Left renal pelvis (tissue), 4 donors: ENCODE measurements around the gene FSD1. TPM values are rescaled to one million over a fixed set of nuclear protein-coding genes. Genes with fewer than 3 reads are reported as not detected.

Experiments used
- polyA plus RNA-seq, 4 donors: library from polyadenylated mRNA; unstranded; fragments of 120-200 nt; gene quantifications; one replicate each; pipeline ENCODE4 v1.2.1, GENCODE V29; 2013; ENCODE audit not compliant: insufficient read length in 4 of 4

The FSD1 gene
- polyA plus RNA-seq, 4 donors, result 2.8 to 8.8 (median 5.4) TPM

Other genes starting within 250 kb of the FSD1 start
- 10 to 100 TPM in 1 of 4 donors, 1 to 10 TPM in 3; 7.3 to 14.7 (median 8.5) TPM for gene ZBTB7A, start 237.7 kb upstream of the FSD1 start, polyA plus RNA-seq
- 100 to 1,000 TPM in 2 of 4 donors, 10 to 100 TPM in 2; 92.8 to 140 (median 98.7) TPM for gene MAP2K2, start 180.5 kb upstream of the FSD1 start, polyA plus RNA-seq
- gene CREB3L3, start 151.0 kb upstream of the FSD1 start, polyA plus RNA-seq, result 1 to 10 TPM in 2 of 4 donors, under 1 TPM in 2; 0.37 to 1.2 (median 0.79) TPM
- 10 to 100 TPM; 13.9 to 25.3 (median 17.9) TPM for gene SIRT6, start 122.0 kb upstream of the FSD1 start, polyA plus RNA-seq
- gene ANKRD24, start 121.9 kb upstream of the FSD1 start, polyA plus RNA-seq, result 1 to 10 TPM in 3 of 4 donors, under 1 TPM in 1; 0.83 to 2.0 (median 1.4) TPM
- under 1 TPM; 0.22 to 0.72 (median 0.36) TPM for gene EBI3, start 75.1 kb upstream of the FSD1 start, polyA plus RNA-seq
- 10 to 100 TPM; 16.9 to 23.9 (median 20.1) TPM for gene YJU2, start 57.5 kb upstream of the FSD1 start, polyA plus RNA-seq
- gene SHD, start 25.3 kb upstream of the FSD1 start, polyA plus RNA-seq, result 1 to 10 TPM; 1.8 to 5.7 (median 3.1) TPM
- gene TMIGD2, start 2.2 kb upstream of the FSD1 start, polyA plus RNA-seq, result under 1 TPM in 3 of 4 donors, not detected in 1; 0.21 to 0.56 (median 0.43) TPM
- gene STAP2, start 34.2 kb downstream of the FSD1 start, polyA plus RNA-seq, result 10 to 100 TPM; 12.5 to 40.1 (median 18.0) TPM
- gene MPND, start 39.0 kb downstream of the FSD1 start, polyA plus RNA-seq, result 10 to 100 TPM; 14.1 to 30.4 (median 20.5) TPM
- gene SH3GL1, start 95.9 kb downstream of the FSD1 start, polyA plus RNA-seq, result 10 to 100 TPM; 56.1 to 77.6 (median 72.3) TPM
- gene CHAF1A, start 98.0 kb downstream of the FSD1 start, polyA plus RNA-seq, result 10 to 100 TPM; 19.0 to 25.5 (median 22.8) TPM
- 100 to 1,000 TPM in 1 of 4 donors, 10 to 100 TPM in 3; 82.7 to 125 (median 89.8) TPM for gene UBXN6, start 153.2 kb downstream of the FSD1 start, polyA plus RNA-seq
- 10 to 100 TPM; 62.6 to 88.6 (median 66.3) TPM for gene HDGFL2, start 167.7 kb downstream of the FSD1 start, polyA plus RNA-seq
- 1 to 10 TPM in 1 of 4 donors, under 1 TPM in 3; 0.43 to 2.1 (median 0.86) TPM for gene PLIN4, start 213.9 kb downstream of the FSD1 start, polyA plus RNA-seq
- gene PLIN5, start 230.6 kb downstream of the FSD1 start, polyA plus RNA-seq, result 10 to 100 TPM in 1 of 4 donors, 1 to 10 TPM in 2, under 1 TPM in 1; 0.96 to 10.9 (median 3.0) TPM
- gene LRG1, start 235.4 kb downstream of the FSD1 start, polyA plus RNA-seq, result under 1 TPM; 0.49 to 0.96 (median 0.81) TPM